ENCODE results near the gene CA12. TPM values are rescaled to one million over a fixed set of nuclear protein-coding genes. Genes with fewer than 3 reads are reported as not detected.

Gene CA12
- total RNA-seq, 1 experiment from 2014 or later, result 0.97 TPM

GRCh38 chr15:63308947-63309346, 72.7 kb downstream of the CA12 start:
- DNase-seq (ENCODE audit: low spot score), result no peak
- BruUV-seq (replicated peaks), result no TSS peak
- ChIA-PET CTCF (no interaction called here), POLR2A (ENCODE audit: low non-redundant PET) (interaction anchor here (0.5 kb wide), 1 partner anchor 34 kb away, joined by 4 read pairs; no protein-coding TSS in a partner anchor)
- Histone ChIP-seq H3K4me1 (ENCODE audit: insufficient read depth, low read length, poor library complexity, severe bottlenecking) (peaks cover 5% of the 10 kb centered on the region), H3K4me3 (ENCODE audit: low read depth, low read length, poor library complexity, severe bottlenecking) (no peak overlapping the region), H3K9me3 (ENCODE audit: low read depth, low read length, poor library complexity, severe bottlenecking) (no peaks in the 10 kb centered on the region), H3K27ac (ENCODE audit: low read depth, low read length, poor library complexity, severe bottlenecking) (no peak overlapping the region), H3K36me3 (ENCODE audit: insufficient read depth, low read length, poor library complexity, severe bottlenecking) (no peaks in the 10 kb centered on the region), H3K27me3 (replicated peaks; ENCODE audit: insufficient read depth, low read depth, low read length, poor library complexity) (no peaks in the 10 kb centered on the region)
- TF ChIP-seq EZH2 (IDR thresholded peaks at IDR 0.05; ENCODE audit: borderline replicate concordance, low read depth, low read length, poor library complexity, severe bottlenecking) (no peak), CTCF (conservative IDR thresholded peaks at IDR 0.05; ENCODE audit: low read depth, low read length) (no peak)
- intact Hi-C loops (cut with micrococcal nuclease; ENCODE audit: unreplicated experiment), result no loop called here

- H3K27me3 ChIP-seq (replicated peaks; ENCODE audit: insufficient read depth, low read depth, low read length, poor library complexity), result no peaks in the 10 kb centered on the region
- DNase-seq (ENCODE audit: low spot score), result no peak
- H3K4me1 ChIP-seq (ENCODE audit: insufficient read depth, low read length, poor library complexity, severe bottlenecking), result peaks cover 5% of the 10 kb centered on the region
- no TSS peak for BruUV-seq (replicated peaks)
- no peak overlapping the region for H3K27ac ChIP-seq (ENCODE audit: low read depth, low read length, poor library complexity, severe bottlenecking)
- TF ChIP-seq CTCF (conservative IDR thresholded peaks at IDR 0.05; ENCODE audit: low read depth, low read length) (no peak), EZH2 (IDR thresholded peaks at IDR 0.05; ENCODE audit: borderline replicate concordance, low read depth, low read length, poor library complexity, severe bottlenecking) (no peak)
- H3K36me3 ChIP-seq (ENCODE audit: insufficient read depth, low read length, poor library complexity, severe bottlenecking), result no peaks in the 10 kb centered on the region
- no peaks in the 10 kb centered on the region for H3K9me3 ChIP-seq (ENCODE audit: low read depth, low read length, poor library complexity, severe bottlenecking)
- POLR2A ChIA-PET (ENCODE audit: low non-redundant PET), result no interaction called here
- CTCF ChIA-PET, result no interaction called here
- no peak overlapping the region for H3K4me3 ChIP-seq (ENCODE audit: low read depth, low read length, poor library complexity, severe bottlenecking)
- intact Hi-C loops (cut with micrococcal nuclease; ENCODE audit: unreplicated experiment), result no loop called here
These were observed 73.2 kb downstream of the CA12 start for GRCh38 chr15:63308491-63308890.

- peaks cover 5% of the 10 kb centered on the region for H3K4me1 ChIP-seq (ENCODE audit: insufficient read depth, low read length, poor library complexity, severe bottlenecking)
- no peak overlapping the region for H3K4me3 ChIP-seq (ENCODE audit: low read depth, low read length, poor library complexity, severe bottlenecking)
- no peak overlapping the region for H3K27ac ChIP-seq (ENCODE audit: low read depth, low read length, poor library complexity, severe bottlenecking)
- DNase-seq (ENCODE audit: low spot score), result no peak
- no peaks in the 10 kb centered on the region for H3K27me3 ChIP-seq (replicated peaks; ENCODE audit: insufficient read depth, low read depth, low read length, poor library complexity)
- no peaks in the 10 kb centered on the region for H3K9me3 ChIP-seq (ENCODE audit: low read depth, low read length, poor library complexity, severe bottlenecking)
- no peak for TF ChIP-seq EZH2 (IDR thresholded peaks at IDR 0.05; ENCODE audit: borderline replicate concordance, low read depth, low read length, poor library complexity, severe bottlenecking)
- TF ChIP-seq CTCF (conservative IDR thresholded peaks at IDR 0.05; ENCODE audit: low read depth, low read length), result no peak
- ChIA-PET POLR2A (ENCODE audit: low non-redundant PET) (no interaction called here), CTCF (no interaction called here)
- no peaks in the 10 kb centered on the region for H3K36me3 ChIP-seq (ENCODE audit: insufficient read depth, low read length, poor library complexity, severe bottlenecking)
- BruUV-seq (replicated peaks), result no TSS peak
- intact Hi-C loops (cut with micrococcal nuclease; ENCODE audit: unreplicated experiment), result no loop called here
These were observed 75.1 kb downstream of the CA12 start for GRCh38 chr15:63306492-63307073.

Measured in A673 (cell line).